ENCODE data around the gene PDE9A. TPM values are rescaled to one million over a fixed set of nuclear protein-coding genes. Genes with fewer than 3 reads are reported as not detected.

PDE9A gene
- total RNA-seq, 4 donors from 2014 or later: 29.2 to 68.4 (median 40.4) TPM

DNA sequence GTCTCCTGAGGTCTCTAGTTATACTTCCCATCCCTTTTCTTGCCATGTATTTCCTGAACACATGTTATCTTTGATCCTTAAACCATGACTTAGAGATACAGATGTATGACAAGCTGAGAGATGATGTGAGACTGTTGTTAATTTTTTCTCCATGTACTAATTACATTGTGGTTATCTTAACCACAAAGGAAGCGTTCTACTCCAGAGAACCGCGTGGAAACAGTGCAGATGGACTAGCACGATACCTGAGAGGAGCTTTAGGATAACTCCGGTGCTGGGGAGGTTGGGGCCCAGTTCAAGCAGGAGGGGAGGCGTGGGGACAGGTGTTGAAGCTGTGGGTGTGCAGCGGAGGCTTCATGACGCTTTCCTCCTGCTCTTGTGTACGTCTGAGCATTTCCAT lies 17.5 kb downstream of the PDE9A start:
- 61% methylated on average over 9 of the region's 9 CpGs for WGBS
- peaks cover 20 to 77% (median 74%) of the 10 kb centered on the region in 4 donors for H3K4me1 ChIP-seq
- no peaks in the 10 kb centered on the region for H3K36me3 ChIP-seq
- no peak overlapping the region for H3K27ac ChIP-seq (replicated peaks in 1 of 4)
- H3K4me3 ChIP-seq: no peak overlapping the region
- TF ChIP-seq POLR2AphosphoS5 (IDR thresholded peaks at IDR 0.05): no peak
- no peak for DNase-seq (ENCODE audit: extremely low spot score)
- intact Hi-C loops (cut with DNase I): no loop called here
- H3K9me3 ChIP-seq: no peaks in the 10 kb centered on the region
- no peaks in the 10 kb centered on the region for H3K27me3 ChIP-seq

DNA sequence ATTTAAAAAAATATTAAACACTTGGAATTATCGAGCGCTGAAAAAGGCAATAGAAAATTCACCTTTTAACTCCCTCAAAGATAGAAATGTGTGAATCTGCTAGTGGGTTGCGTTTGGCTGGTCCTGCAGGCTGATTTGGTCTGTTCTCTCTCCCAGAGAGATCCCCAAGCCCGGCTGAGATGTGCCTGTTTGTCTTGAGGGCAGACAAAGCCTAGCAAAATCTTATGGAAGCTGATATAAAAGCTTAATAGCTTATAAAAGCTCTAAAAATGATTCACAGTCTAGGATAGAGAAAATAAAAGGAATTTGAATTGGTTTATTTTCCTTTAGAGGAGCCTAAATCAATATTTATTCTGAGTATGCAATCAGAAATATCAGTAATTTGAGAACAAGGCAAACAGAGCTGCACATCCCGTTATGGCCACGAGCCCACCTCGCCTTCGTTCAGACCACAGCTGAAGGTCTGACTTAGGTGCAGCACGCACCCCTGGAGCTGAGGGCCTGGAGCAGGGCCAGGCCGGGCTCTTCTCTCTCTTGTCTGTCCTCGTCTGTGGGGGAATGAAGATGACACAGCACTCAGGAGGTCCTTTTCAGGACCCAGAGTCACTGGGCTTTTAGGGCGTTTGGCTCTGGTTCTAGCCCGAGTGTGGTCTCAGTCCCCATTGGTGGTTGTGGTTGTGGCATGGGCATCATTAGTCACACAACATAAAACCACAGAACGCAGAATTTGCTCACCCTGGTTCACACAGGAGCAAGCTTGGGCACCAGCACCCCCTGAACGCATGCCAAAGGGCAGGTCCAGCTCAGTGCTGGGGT lies 18.6 kb downstream of the PDE9A start:
- intact Hi-C loops (cut with DNase I): no loop called here
- no peaks in the 10 kb centered on the region for H3K27me3 ChIP-seq
- WGBS: 69% methylated on average over 13 of the region's 15 CpGs
- H3K4me1 ChIP-seq: peaks cover 20 to 67% (median 64%) of the 10 kb centered on the region in 4 donors
- H3K9me3 ChIP-seq: no peaks in the 10 kb centered on the region
- DNase-seq (ENCODE audit: extremely low spot score): no peak
- TF ChIP-seq EP300 (IDR thresholded peaks at IDR 0.05) (no peak), POLR2AphosphoS5 (IDR thresholded peaks at IDR 0.05) (no peak), POLR2A (IDR thresholded peaks at IDR 0.05; ENCODE audit: low read depth) (no peak)
- TF ChIP-seq, protein P1, sequence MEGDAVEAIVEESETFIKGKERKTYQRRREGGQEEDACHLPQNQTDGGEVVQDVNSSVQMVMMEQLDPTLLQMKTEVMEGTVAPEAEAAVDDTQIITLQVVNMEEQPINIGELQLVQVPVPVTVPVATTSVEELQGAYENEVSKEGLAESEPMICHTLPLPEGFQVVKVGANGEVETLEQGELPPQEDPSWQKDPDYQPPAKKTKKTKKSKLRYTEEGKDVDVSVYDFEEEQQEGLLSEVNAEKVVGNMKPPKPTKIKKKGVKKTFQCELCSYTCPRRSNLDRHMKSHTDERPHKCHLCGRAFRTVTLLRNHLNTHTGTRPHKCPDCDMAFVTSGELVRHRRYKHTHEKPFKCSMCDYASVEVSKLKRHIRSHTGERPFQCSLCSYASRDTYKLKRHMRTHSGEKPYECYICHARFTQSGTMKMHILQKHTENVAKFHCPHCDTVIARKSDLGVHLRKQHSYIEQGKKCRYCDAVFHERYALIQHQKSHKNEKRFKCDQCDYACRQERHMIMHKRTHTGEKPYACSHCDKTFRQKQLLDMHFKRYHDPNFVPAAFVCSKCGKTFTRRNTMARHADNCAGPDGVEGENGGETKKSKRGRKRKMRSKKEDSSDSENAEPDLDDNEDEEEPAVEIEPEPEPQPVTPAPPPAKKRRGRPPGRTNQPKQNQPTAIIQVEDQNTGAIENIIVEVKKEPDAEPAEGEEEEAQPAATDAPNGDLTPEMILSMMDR (IDR thresholded peaks at IDR 0.05): no peak
- H3K4me3 ChIP-seq: no peak overlapping the region
- H3K36me3 ChIP-seq: no peaks in the 10 kb centered on the region
- H3K27ac ChIP-seq (replicated peaks in 1 of 4): peak overlapping the region; percentile 14 to 74 (median 28)

DNA sequence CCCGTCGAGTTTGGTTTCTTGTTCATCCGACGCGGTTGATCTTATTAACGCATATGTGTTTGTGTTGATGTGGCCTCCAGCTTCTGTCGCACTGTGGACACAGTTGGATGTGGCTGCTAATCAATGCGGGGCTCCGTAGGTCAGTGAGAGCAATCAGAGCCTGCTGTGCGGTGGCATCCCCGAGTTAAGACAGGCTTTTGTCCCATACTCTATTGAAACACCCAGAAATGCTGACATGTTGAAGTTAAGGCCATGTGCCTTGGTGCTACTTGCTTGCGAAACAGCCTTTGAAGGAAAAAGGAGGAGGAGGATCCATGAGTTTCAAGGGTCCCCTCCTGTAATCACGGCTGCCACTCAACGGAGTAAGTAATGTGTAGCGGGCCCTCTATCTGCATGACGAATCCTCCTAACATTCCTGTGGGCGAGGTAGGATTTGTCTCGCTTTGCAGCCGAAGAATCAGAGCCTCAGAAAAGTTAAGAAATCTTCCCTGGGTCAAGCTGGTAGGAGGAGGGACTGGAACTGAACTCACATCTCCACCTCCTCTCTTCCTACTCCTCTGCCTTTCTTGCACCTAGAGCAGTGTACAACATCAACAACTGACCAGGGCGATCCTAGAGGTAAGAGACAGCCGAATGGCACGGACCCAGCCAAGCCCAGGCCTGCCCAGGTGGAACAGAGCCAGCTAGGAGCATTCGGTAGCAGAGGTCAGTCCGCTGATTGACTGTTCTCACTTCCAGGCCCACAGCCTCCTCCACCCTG lies 19.5 kb downstream of the PDE9A start:
- no peak for DNase-seq (ENCODE audit: extremely low spot score)
- Histone ChIP-seq H3K9me3 (no peaks in the 10 kb centered on the region), H3K36me3 (no peaks in the 10 kb centered on the region), H3K4me1 (peaks cover 20 to 67% (median 61%) of the 10 kb centered on the region in 4 donors), H3K4me3 (no peak overlapping the region), H3K27me3 (no peaks in the 10 kb centered on the region), H3K27ac (replicated peaks in 1 of 4) (peak overlapping the region; percentile 66 to 77 (median 74))
- 85% methylated on average over 22 of the region's 24 CpGs for WGBS
- intact Hi-C loops (cut with DNase I): no loop called here
- TF ChIP-seq, protein P1 (IDR thresholded peaks at IDR 0.05): no peak
- no peak for TF ChIP-seq POLR2AphosphoS5 (IDR thresholded peaks at IDR 0.05)
- TF ChIP-seq POLR2A (IDR thresholded peaks at IDR 0.05; ENCODE audit: low read depth): no peak
- TF ChIP-seq EP300 (IDR thresholded peaks at IDR 0.05): no peak

DNA sequence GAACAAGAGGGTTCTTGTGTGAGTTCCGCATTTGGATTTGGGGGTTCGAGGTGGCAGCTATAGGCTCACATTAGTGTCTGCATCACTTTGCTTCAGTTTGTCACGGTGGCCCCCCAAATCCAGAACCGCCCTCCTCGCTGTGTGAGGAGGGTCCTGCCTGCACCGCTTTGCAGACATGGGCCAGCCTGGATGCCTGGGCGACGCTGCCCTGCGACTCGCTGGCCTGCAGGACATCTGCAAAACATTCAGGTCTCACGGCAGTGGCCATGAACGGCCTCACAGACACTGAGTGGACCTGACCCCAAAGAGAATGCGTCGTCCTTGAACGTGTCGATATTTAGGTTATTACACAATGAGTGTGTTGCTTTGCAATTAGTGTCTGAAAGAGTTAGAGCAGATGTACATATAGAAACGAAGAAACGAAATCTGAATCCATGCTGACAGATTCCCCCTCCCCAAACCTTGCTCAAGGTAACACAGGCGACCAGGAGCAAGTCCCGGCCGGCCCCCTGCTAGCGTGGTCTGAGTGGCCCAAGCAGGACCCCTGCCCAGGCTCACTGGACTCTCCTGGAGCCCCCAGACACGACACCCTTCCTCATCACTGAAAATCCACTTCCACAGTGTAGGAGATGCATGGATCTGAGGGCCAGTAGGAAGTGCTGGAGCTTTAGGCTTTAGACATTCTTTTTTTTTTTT lies 20.4 kb downstream of the PDE9A start:
- Histone ChIP-seq H3K27ac (replicated peaks in 1 of 4) (peak overlapping the region; percentile 66 to 77 (median 74)), H3K4me3 (peak overlapping the region in 3 of 4 donors; percentile 36 to 44 (median 43))

More for the DNA sequence above, 20.4 kb downstream of the PDE9A start:
- WGBS: 77% methylated on average over 23 of the region's 23 CpGs
- Histone ChIP-seq H3K9me3 (no peaks in the 10 kb centered on the region), H3K36me3 (peaks cover 0 to 1% (median under 1%) of the 10 kb centered on the region in 4 donors), H3K4me1 (peaks cover 17 to 67% (median 61%) of the 10 kb centered on the region in 4 donors), H3K27me3 (no peaks in the 10 kb centered on the region)
- DNase-seq (ENCODE audit: extremely low spot score): no peak
- TF ChIP-seq EP300 (IDR thresholded peaks at IDR 0.05) (no peak), POLR2A (IDR thresholded peaks at IDR 0.05; ENCODE audit: low read depth) (no peak)
- TF ChIP-seq, protein P1 (IDR thresholded peaks at IDR 0.05): no peak
- intact Hi-C loops (cut with DNase I): no loop called here

All from esophagus muscularis mucosa (tissue), 4 donors.